HG03025 (cell line): ENCODE results near the gene MBD4.
A peak's percentile ranks its signal among the peaks of the same experiment; 100 is the strongest.

ENCODE experiments used
- ATAC-seq: cut with Tn5 transposase; IDR thresholded peaks from one replicate; pipeline ENCODE4 v1.9.1; 2021; ENCODE audit warnings: mild to moderate bottlenecking, moderate library complexity; ENCODE audit not compliant: unreplicated experiment, low FRiP score

MBD4 gene

DNA sequence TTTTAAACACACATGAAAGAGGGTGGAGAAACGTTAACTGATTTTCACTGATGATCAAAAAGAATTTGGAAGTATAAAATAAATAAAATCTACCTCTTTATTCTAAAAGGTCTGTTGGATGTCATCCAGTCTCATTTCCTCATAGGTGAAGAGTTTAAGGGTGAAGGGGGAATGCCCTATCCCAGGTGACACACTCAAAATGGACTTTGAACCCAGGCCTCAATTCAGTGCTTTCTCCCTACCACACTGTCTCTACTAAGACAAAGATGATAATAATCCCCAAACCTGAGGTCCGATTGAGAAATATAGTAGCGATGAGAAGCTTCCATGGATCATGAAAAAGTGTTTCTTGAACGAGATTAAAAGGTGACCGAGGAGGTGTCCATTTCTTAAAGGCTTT is 6.2 kb downstream of the MBD4 start:
- ATAC-seq: no peak

DNA sequence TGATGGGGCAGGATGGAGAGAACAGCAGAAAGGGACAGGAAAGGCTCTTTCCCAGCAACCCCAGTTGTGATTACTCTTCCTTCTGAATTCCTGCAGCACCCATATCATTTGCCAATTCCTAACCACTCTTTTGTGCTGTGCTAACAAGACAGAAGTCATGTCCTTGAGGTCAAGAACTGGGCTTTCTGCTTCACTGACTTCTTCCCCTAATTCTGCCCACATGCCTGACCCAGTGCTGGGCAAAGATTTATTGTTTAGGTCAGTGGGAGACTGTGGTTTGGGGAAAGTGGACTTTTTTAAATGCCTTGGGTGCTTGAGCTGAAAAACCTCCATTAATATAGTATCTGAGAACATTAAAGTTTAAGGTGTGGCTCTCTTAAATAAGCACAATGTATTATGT is 7.1 kb downstream of the MBD4 start:
- ATAC-seq: no peak

DNA sequence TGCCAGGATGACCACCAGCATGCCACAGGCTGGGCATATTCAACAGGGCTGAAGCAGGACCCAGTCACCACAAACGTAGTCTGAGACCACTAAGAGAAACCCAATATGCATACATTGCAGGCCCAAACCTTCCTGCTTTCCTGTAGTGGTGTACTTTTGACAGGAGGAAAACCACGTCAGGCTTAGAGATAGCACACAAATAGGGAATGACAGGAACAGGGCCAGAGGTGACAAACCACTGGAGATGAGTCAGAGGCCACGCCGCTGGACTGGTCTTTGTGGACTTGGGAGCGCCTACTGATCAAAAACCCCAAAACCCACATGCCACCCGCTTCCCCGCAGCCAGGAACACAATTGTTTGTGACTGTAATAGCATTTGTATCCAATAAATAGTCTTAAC is 7.7 kb downstream of the MBD4 start:
- ATAC-seq: no peak

DNA sequence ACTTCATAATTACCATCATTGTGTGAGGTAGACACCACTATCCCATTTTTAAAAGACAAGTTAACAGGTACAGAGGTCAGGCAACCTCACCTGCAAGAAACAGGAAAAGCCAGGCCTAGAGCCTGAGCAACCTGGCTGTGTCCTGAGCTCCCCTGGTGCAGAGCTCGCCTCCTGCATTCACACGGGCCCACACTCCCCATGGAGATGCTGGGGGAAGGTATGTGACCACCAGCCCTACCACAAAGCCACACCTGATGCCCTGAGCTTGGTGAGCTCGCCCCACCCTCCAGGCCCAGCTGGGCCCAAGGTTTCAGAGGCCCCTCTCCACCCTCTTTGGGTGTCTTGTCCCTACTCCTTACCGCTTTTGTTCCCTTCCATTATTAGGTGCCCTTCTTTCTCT is 10.1 kb downstream of the MBD4 start:
- no peak for ATAC-seq

DNA sequence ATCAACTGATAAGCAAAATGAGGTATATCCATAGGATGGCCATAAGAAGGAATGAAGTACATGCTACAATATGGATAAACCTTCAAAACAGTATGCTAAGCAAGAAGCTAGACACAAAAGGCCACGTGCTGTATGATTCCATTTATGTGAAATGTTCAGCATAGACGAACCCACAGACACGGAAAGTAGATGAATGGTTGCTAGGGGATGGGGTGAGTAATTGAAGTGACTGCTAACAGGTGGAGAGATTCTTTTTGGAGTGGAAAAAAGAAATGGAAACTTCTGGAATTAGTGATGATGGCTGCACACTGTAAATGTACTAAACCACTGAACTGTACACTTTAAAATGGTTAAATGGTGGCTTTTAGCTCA is 10.7 kb downstream of the MBD4 start:
- no peak for ATAC-seq

DNA sequence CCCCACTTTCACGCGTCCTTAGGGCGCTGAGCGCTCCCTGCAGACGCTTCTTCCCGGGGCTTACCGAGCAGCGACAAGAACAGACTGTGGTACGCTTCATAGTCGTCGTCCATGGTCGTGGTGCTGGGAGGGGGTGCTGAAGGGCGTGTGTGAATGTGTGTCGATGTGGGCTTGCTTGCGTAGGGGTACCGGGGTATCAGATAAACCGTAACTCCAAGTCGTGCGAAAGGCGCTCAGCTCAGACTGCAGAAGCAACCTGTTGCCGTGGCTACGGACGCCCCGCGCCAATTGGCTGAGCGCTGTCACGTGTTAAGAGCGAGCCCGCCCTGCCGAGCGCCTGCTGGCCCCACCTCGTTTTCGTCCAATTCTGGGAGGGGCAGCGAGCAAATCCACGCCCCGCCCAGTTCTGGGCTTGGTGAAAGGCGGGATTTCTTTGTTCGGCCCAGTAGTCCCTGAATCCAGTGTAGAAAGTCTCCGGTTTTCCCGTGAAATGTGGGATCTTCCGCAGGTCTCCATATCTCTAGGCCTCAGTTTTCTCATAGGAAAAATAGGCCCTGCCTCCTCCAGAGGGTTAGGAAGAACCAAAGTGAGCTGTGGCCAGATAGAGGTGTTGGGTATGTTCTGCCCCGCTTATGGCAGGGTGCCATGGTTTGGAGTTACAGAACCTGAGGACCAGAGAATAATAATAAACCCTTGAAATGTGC is 11.2 kb downstream of the MBD4 start, which contains the start of gene EFCAB12:
EFCAB12 (minus strand) TSS at position 261 of the 704 bp plus-strand sequence; CDS start at position 113, 148 bp downstream.
- peak; percentile 57 for ATAC-seq

DNA sequence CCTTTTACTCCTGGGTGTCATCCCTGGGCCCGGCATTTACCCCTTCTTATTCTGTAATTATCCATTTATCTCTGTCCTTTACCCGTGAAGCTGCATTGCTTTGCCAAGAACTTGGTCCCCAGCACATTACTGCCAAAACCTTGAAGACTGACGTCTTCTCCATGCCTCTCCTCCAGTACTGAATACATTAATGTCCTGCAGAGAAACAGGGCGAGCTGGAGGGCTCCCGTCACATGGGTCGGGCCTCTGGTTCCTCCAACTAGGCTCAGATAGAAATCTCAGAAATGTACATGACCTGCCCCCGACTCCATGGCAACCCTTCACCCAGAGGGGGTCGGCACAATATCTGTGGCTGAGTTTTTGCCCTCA is 11.8 kb downstream of the MBD4 start:
- no peak for ATAC-seq

DNA sequence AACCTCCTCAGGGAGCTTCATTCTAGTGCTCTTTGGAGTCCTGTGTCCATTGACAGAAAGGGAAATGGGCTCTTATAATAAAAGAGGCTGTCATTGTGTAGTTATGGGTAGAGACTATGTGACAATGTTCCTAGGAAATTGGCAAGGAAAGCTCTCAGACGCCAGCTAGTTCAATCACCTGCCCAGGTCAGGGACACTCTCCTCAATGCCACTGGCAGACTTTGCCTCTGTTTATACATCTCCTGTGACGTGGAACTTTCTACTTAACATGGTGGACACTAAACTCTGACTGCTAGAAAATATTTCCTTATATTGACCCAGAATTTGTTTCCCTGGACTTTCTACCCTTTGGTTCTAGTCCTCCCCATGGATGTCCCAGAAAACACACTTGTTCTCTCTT is 14.1 kb downstream of the MBD4 start:
- ATAC-seq: no peak

DNA sequence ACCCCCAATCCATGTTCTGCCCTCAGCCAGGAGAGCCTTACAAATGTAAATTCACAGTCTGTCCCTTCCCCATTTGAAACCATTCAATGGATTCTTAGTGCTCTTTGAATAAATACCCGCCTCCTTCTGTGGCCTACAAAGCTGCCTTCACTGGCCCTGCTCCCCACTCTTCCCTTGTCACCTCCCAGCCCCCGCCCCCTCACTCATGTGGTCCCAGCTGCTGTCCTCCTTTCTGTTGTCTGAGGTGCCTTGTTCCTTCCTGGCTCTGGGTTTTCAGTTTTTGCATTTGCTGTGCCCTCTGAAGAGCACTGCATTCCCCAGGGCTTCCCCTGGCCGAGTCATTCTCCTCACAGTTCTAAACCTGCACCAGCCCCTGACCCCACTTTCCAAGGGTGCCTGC is 14.5 kb downstream of the MBD4 start:
- no peak for ATAC-seq

DNA sequence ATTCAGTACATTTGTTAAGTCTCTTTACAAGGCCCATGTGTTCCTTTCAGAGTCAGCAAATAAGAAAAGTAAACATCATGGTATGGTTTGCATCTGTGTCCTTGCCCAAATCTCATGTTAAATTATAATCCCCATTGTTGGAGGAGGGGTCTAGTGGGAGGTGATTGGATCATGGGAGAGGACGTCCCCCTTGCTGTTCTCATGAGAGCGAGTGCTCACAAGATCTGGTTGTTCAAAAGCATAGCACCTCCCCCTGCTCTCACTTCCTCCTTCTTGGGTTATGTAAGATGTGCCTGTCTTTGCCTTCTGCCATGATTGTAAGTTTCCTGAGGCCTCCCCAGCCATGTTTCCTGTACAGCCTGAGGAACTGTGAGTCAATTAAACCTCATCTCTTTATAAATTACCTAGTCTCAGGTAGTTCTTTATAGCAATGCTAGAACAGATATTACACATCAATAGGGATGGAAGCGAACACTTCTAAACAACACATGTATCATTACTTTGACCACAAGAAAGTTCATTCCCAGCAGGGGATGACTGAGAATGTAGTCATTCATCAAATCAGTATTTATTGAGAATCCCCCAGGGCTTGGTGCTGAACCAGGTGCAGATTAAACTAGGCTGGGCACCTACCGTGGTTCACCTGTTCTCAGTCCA is 15.4 kb downstream of the MBD4 start:
- no peak for ATAC-seq

DNA sequence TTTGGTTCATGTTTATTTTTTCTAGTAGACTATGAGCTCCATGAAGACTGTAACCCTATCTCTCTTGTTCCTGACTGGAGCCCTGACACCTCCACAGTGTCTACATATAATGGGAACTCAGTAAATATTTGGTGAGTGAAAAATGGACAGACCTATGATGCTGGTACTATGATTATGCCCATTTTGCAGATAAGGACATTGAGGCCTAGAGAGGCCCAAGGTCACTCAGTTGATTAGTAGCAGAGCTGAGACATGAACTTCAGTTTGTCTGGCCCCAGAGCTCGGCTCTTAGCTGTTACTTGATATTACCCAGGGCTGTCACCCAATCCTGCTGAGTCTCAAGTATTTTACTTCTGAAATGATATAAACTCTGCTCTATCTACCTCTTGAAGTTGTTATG is 16.9 kb downstream of the MBD4 start:
- ATAC-seq: no peak

DNA sequence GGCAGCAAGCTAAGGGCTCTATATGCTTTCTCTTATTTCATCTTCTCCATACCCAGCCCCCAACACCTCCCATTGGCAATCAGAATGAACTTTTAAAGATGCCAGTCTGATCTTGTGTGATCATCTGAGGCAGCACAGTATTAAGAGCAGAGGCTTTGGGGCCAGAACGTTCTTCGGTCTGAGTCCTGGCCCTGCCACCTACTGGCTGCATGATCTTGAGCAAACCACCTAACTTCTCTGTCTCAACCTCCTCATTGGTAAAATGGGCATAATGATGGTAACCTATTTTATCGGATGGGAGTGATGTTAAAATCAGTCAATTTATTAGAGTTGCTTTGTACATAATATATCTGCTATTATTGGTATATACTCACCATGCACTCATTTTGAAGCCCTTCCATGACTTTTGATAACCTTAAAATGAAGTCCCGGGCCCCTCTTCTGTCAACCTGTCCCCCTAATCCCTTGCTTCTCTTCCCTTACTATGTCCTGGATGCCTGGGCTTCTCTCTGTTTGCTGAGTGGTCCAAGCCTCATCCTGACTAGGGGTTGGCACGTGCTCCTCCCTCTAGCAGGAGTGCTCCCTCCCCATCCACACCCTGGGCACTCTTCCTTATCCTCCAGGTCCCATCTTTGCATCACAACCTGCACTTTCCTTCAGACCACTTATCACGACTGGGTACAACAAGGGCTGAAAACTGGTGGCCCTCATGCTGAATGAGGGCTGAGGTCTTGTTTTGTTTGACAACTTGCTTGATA is 17.6 kb downstream of the MBD4 start:
- ATAC-seq: no peak

DNA sequence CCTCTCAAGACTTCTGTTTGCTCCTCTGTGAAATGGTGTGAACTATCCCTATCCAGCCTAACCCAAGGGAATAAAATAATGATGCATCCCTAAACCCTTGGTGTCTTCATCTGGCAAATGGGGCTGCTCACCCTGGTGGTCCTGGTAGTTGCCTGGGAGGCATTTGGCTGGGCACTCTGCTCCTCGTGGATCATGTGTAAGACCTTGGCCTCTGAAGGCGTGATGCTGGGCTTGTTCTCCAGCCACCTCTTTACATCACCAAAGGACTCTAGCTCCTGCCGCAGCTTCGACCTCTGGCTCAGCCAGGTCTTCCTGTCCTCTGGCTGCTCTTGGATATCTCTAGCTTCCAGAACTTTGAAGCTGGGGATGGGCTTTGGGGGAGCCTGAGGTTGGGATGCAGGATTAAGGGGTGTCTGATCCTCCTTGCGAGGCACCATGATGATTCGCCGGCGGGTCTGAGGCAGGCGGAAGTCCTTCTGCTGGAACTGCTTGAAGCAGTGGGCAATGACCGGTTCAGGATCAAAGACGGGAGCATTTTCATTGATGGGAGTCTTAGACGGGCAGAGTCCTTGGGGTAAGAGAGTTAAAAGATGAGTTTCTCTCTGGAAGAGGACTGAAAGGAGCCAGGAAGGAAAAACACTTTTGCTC is 18.4 kb downstream of the MBD4 start:
- no peak for ATAC-seq

DNA sequence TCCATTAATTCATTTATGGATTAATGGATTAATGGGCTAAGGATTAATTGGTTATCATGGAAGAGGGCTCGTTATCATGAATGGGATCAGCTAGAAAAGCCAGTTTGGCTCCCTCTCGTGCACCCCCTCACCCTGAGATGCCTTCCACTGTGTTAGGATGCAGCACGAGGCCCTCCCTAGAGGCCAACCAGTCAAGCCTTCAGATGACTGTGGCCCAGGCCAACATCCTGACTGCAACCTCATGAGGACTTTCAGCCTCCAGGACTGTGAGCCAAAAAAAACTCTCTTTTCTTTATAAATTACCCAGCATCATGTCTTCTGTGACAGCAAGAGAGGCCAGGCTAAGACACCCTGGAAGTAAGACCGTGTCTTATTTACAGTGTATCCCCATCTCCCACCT is 20.3 kb downstream of the MBD4 start:
- ATAC-seq: no peak

DNA sequence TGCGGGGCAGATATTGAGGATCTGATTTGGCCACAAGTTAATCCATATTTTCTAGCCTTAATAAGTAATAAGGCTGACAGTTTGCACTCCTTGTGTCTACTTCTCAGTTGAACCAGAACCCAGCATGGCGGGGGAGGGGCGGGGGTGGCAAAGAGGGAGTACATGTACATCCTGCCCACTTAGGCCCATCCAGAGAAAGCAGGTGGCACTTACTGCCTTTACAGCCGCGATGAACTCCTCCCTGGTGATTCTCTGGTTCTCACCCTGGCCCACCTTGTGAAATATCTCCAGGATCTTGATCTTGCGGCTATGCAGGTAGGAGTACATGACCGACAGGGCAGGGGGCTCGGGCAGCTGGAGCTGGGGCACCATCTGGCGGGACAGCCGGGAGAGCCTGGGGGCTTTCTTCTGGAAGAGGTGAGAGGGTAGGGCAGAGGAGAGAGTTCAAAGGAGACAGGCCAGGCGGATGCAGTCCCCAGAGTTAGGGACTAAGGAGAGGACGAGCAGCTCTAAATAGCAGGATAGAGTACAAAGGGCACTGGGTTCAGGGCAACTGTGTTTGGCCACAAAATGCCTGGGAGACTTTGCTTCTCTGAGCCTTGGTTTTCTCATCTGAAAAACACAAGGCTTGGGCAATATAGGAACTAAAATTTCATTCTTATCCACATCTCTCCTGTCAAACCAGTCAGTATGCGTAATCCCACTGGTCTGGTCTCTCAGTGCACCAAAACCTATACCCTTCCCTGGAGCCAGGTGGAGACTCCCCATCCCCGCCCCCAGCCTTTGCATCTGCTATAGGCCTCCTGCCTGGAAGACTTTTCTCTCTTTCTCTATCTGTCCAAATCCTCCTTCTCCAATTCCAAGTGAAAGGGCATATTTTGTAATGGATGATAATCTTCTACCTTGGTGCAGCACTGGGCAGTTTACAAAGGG is 21.4 kb downstream of the MBD4 start:
- ATAC-seq: no peak

DNA sequence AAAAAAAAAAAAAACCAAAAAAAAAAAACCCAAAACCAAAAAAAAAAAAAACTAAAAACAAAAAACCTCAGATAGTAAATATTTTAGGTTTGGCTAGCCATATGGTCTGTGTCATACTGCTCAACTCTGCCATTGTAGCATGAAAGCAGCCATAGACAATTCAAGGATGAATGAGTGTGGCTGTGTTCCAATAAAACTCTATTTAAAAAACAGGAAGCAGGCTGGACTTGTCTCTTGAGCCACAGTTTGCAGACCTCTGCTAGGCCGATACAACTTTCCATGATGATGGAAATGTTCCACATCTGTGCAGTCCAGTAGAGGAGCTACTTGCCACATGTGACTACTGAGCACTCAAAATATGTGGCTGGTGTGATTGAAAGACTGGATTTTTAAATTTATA is 22.4 kb downstream of the MBD4 start:
- no peak for ATAC-seq

DNA sequence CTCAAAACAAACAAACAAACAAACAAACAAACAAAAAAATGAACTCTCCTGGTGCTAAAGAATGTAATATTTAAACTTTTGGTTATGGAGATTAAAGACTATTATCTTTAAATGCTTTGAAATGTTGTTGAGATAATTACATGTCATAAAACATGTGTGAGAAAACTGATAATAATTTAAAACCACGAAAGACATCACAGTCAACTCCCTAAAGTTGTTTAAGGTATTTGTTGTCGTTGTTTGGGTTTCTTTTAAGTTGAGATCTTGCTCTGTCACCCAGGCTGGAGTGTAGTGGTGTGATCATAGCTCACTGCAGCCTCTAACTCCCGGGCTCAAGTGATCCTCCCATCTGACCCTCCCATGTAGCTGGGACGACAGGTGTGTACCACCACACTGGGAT is 23.3 kb downstream of the MBD4 start:
- ATAC-seq: no peak

DNA sequence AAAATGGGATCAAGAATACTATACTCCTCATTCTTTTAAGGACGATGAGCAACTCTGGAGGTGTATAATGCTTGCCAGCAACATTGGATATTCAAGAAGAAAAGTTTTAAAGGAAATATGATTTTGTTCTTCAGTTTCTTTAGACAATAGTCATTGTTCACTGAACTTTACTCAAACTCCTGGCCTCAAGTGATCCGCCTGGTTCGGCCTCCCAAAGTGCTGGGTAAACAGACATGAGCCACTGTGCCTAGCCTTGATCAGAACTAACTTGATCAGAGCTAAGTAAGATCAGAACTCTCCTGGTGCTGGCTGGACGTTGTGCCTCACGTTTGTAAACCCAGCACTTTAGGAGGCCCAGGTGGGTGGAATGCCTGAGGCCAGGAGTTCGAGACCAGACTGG is 23.9 kb downstream of the MBD4 start:
- no peak for ATAC-seq

DNA sequence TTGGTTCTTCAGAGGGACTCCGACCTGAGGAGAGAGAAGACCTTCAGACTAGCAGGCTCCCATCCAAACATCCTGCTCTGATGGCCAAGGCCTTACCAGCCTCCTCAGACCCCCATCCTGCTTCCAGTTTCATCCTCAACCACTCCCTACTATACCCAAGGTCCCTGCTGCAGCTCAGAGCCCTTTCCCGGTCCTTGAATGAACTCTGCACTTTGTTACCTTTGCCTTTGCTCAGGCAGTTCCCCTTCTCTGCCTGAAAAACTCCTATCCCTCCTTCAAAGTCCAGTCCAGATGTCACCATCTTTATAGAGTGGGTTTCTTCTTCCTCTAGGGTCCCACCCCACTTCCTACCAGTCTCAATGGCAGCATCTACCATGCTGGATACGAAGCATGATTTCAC is 24.4 kb downstream of the MBD4 start:
- no peak for ATAC-seq
